GM10266 (cell line): Measurements from ENCODE around the gene PLEKHG1.

Experiments
- DNase-seq: peaks from one replicate; pipeline ENCODE4 v3.0.0; 2012; ENCODE audit errors: extremely low spot score
- TF ChIP-seq, protein P1 (sequence below): IDR thresholded peaks from 2 replicates; pipeline ENCODE4 v1.5.1; 2012; ENCODE audit warnings: mild to moderate bottlenecking, low read depth; ENCODE audit not compliant: control insufficient read depth, insufficient read depth; ENCODE audit errors: missing control alignments

The PLEKHG1 gene

GRCh38 chr6:150641398-150642139 lies 41.9 kb downstream of the PLEKHG1 start:
- TF ChIP-seq, protein P1, sequence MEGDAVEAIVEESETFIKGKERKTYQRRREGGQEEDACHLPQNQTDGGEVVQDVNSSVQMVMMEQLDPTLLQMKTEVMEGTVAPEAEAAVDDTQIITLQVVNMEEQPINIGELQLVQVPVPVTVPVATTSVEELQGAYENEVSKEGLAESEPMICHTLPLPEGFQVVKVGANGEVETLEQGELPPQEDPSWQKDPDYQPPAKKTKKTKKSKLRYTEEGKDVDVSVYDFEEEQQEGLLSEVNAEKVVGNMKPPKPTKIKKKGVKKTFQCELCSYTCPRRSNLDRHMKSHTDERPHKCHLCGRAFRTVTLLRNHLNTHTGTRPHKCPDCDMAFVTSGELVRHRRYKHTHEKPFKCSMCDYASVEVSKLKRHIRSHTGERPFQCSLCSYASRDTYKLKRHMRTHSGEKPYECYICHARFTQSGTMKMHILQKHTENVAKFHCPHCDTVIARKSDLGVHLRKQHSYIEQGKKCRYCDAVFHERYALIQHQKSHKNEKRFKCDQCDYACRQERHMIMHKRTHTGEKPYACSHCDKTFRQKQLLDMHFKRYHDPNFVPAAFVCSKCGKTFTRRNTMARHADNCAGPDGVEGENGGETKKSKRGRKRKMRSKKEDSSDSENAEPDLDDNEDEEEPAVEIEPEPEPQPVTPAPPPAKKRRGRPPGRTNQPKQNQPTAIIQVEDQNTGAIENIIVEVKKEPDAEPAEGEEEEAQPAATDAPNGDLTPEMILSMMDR = no peak
- peak; percentile 16 for DNase-seq

GRCh38 chr6:150646228-150646627 lies 46.5 kb downstream of the PLEKHG1 start:
- TF ChIP-seq, protein P1 = no peak
- DNase-seq = no peak

GRCh38 chr6:150647051-150647450 lies 47.4 kb downstream of the PLEKHG1 start:
- TF ChIP-seq, protein P1 = no peak
- no peak for DNase-seq
